ENCODE results near the gene TTC28.
"Not testable (repeated sequence)": the region's sequence is repeated elsewhere in the genome, so short reads cannot be mapped to it uniquely, and the experiment has no call there.

Gene TTC28

DNA sequence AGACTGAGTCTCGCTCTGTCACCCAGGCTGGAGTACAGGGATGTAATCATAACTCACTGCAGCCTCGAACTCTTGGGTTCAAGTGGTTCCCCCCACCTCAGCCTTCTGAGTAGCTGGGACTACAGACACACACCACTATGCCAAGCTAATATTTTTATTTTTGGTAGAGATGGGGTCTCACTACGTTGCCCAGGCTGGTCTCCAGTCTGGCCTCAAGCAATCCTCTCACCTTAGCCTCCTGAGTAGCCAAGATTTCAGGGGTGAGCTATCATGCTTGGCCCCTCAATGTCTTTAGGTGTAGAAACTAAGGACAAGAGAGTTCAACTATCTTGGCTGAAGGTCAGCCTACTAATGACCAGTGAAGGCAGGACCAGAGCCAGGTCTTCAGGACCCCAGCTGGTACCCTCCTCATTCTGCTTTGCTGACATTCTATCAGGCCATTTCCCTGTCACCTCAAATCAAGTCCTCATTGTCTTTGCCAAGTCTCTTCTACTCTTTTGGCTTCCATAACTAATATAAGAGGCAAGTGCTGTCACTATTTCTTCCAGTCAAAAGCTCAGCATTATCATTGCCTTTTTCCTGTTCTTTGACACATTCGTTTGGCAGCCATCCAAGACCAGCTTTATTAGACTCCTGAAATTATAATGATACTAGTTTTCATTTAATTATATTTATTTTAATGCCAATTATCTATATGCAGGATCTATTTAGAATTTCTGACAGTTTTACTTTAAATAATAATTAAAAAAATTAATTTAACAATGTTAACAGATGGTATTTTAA is 496.4 kb downstream of the TTC28 start:
- no peak for DNase-seq (ENCODE audit: low read depth)

DNA sequence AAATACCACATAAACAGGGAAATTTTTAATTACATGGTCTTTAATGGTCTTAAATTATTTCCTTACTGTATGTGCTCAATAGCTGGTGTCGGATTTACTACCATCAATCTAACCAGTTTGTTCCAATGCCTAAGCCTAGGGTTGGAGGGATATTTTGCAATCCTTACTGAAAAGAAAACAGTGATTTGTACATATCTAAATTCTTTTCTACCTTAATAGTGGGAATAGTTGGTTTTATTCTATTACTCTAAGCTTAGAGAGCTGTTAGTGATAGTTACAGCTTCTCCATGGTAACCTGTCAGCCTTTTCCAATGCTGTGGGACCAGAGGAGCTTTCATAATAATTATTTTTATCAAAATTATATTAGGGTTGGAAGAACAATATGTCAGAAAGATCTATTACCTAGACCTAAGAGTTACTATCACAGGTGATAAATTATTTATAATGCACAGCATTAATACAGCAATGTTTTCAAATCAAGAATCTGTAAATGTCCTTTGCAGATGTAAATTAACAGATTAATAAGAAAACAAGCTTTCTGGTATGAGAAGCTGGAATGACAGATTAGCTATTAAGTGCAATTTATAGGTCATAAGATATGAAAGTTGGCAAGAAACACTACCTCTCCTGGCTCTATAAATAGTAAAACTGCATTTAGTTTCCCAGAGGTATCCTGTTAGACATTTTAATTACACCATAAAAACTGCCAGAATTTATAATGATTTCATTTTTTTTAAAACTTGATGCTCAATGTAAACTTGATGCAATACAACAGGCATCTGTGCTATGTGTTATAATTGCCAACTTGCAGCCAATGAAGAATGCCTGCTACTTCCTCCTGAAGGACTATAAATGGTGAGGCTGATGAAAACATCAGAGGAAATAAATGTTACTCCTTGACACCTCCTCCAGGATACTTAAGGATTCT is 498.6 kb downstream of the TTC28 start:
- peak; percentile 1 for DNase-seq (ENCODE audit: low read depth)

DNA sequence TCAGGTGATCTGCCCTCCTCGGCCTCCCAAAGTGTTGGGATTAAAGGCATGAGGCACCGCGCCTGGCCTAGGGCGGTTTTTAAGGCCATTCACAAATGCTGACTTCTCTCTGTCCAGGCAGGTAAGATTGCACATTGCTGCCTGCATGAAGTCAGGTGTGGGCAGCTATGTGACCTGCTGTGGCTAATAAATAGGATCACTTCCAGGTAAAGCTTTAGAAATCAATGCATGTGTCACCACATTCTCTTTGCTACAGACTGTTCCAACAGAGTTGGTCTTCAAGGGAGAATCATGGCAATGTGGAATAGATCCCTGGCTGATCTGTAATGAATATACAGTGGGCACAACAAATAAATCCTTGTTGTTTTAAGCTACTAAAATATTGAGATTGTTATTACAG is 500.2 kb downstream of the TTC28 start:
- DNase-seq (ENCODE audit: low read depth), result no peak

DNA sequence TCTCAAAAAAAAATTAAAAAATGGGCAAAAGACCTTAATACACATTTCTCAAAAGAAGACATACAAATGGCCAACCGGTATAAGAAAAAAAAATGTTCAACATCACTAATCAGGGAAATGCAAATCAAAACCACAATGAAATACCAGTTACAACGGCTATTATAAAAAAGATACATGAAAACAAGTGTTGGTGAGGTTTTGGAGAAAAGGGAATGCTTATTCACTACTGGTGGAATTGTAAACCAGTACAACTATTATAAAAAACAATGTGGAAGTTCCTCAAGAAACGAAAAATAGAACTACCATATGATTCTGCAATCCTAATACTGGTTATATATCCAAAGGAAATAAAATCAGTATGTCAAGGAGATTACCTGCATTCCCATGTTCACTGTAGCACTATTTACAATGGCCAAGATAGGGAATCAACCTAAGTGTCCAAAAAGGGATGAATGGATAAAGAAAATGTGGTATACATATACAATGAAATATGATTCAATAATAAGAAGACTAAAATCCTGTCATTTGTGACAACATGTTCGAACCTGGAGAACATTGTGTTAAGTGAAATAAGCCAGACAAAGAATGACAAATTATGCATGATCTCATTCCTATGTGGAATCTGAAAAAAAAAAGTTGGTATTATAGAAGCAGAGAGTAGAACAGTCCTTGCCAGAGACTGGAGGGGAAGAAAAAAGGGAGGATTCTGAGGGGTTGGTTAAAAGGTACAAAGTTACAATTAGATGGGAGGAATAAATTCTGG is 503.7 kb downstream of the TTC28 start:
- no peak for DNase-seq (ENCODE audit: low read depth)

DNA sequence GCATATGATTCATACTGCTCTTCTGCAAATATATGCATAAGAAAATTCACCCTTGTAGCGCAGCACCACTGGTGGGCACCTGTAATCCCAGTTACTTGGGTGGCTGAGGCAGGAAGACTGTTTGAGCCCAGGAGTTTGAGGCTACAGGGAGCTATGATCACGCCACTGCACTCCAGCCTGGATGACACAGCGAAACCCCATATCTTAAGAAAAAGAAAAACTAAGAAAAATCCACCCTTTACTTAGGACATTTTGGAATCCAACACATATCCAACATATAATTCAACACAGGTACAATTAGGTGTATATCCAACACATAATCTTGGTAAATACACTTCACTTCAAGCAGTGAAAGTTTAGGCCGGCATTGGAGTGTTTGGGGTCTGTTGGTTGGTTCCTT is 505.1 kb downstream of the TTC28 start:
- DNase-seq (ENCODE audit: low read depth), result no peak

DNA sequence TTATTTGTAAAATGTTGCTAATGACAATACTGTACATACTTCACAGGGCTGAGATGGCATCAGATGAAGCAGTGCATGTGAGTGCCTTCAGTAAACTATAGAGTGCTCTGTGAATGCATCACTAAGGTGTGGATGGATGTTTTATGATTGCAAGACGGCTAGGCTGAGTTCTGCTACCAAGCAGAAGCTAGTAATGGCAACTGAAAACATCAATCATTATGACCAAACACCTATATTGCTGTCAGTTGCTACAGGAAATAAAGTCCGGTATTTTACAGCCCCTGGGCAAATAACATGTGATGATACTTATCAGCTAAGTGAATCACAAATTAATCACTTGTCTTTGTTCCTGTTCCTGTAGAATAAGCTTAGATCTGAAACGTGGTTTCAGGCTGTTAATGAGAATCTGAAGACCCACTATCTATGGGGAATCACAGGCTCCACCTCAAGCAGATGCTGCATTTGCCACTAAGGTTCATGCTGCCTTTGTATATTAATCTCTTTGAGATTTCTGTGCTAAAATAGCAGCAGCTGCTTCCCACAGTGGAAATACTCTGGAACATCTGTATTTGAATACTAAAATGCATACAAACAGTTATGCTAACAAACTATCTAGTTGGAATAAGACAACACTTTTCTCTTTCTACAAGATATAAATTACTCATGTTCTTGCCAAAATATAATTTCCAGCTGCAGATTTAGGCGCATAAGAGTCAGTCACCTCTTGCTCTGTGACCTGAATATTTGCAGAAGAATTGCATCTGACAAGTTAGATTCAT is 506.6 kb downstream of the TTC28 start:
- DNase-seq (ENCODE audit: low read depth), result no peak

DNA sequence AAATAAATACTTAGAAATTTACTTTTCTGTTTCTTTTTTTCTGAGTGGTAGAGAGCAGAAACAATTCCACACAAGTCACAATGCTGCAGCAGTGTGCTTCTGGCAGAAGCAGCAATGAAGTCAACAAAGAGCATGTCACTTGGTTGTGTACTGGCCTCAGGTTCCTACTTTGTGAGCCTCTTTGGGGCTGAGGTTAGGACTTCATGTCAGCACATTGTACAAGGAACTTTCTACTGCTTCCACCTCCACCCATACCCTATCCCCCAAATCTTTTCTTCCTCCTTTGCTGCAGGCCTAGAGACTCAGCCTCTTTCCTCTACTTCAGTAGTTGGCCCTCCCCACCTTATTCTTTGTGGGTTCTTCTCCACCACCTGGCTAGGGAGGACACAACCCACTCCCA is 507.9 kb downstream of the TTC28 start:
- DNase-seq (ENCODE audit: low read depth), result no peak

DNA sequence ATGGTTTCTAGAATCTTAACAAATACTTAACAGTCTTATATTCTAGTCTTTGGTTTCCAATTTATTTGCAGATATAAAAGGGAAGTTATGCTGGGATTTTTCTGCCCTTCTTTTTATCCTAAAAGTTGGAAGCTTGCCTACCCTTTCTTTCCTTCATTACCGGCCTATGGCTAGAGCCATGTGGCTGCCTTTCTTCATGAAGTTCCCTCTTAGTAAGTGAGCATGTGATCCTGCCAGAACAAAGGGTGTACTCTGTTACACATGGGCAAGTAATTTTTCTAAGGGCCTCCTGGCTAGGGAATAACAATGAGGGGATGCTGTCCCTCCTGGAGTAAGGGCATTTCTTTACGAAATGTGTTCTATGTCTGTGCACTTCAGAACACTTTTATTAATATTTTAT is 508.5 kb downstream of the TTC28 start:
- no peak for DNase-seq (ENCODE audit: low read depth)

DNA sequence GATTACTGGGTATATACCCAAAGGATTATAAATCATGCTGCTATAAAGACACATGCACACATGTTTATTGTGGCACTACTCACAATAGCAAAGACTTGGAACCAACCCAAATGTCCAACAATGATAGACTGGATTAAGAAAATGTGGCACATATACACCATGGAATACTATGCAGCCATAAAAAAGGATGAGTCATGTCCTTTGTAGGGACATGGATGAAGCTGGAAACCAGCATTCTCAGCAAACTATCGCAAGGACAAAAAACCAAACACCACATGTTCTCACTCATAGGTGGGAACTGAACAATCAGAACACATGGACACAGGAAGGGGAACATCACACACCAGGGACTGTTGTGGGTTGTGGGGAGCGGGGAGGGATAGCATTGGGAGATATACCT is 510.3 kb downstream of the TTC28 start:
- not testable (repeated sequence) for DNase-seq (ENCODE audit: low read depth)

DNA sequence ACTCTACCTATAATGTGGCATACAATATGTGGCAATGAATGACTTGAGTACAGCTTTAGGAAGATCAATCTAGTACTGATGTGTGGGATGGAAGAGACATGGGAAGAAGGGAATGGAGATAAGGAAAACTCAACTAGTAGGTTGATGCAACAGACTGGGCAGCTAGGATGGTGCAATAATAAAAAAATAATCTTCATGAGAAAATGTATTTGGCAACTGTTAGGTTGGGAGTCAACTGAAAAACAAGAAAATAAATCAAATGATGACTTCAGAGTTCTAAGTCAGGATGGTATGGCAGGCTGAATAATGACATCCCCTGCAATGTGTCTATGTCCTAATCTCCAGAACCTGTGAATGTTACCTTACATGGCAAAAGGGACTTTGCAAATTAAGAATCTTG is 523.8 kb downstream of the TTC28 start:
- no peak for DNase-seq (ENCODE audit: low read depth)

DNA sequence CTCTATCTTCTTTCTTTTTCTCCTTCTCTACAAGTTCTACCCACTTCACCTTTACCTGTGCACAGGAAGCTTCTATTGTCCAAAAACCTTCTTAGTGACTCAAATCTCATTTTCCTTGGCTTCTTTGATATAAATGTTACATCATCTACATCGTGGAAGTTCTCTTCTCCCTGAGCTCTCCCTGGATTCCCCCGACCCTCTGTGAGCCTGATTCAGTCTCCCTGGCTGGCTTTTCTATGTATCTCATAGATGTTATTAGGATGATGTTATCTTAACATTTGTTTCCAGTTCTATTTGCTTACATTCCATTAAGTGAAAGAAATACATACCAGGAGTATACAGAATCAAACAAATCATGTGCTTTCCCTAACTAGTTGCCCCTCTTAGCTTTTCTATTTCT is 524.8 kb downstream of the TTC28 start:
- no peak for DNase-seq (ENCODE audit: low read depth)

DNA sequence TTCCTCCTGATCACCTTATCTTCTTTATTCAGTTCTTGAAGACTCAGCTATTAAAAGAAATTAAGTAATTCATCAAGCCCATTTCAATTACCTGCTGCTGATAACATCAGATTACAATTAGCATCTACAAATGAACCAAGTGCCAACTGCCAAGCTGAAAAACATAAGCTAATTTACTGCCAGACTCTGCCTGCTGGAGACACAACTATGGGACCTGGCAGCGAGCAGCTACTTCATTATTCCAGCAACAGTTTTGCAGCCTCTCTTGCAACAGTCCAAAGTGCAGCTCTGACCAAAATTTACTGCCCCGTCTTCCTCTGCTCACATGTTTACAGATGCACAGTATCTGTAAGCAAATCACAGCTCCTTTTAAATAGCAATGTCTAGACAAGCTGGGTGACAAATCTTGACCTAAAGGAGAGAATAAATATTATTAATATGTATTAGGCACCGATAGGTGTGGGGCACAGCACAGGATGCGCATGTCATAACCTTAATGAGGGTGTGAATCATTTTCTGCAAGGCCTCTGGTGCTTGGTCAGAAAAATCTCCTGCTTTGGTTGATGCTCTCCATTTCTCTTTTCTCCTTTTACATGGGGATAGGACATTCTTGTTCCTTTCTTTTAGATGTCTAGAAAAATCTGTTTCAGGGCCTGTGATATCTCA is 528.4 kb downstream of the TTC28 start:
- DNase-seq (ENCODE audit: low read depth), result no peak

DNA sequence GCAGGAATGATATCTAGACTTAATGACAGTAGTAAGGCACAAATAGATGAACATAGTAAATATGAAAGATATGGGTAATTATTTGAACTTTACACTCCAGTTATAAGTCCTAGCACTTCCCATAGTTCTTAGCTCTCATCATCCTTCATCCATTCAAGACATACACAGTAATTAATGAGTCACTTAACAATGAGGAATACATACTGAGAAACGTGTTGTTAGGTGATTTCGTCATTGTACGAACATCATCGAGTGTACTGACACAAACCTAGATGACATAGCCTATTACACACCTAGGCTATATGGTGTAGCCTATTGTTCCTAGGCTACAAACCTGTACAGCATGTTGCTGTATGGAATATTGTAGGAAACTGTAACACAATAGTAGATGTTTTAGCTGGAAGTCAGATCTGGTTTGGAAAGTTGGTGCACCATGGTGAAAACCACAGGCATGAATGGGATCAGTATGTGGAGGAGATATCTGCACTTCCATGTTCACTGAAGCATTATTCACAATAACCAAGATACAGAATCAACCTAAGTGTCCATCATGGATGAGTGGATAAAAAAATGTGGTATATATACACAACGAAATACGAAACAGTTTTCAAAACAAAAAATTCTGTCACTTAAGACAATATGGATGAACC is 530.7 kb downstream of the TTC28 start:
- no peak for DNase-seq (ENCODE audit: low read depth)

DNA sequence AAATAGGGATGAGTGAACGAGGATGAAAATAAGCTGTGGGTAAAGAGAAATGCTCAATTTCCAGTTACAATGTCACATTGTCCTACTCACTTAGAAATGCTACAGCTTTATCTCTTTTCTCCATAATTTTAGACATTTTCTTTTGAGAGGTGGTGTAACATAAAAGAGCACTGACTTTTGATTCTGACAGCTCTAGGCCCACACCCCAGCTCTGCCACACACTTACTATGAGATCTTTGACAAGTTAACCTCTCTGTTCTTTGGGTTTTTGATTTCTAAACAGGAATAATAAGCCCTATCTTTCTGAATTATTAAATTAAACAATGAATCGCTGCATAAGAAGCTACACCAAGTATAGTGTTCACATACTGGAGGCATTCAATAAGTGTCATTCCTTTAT is 532.2 kb downstream of the TTC28 start:
- no peak for DNase-seq (ENCODE audit: low read depth)

DNA sequence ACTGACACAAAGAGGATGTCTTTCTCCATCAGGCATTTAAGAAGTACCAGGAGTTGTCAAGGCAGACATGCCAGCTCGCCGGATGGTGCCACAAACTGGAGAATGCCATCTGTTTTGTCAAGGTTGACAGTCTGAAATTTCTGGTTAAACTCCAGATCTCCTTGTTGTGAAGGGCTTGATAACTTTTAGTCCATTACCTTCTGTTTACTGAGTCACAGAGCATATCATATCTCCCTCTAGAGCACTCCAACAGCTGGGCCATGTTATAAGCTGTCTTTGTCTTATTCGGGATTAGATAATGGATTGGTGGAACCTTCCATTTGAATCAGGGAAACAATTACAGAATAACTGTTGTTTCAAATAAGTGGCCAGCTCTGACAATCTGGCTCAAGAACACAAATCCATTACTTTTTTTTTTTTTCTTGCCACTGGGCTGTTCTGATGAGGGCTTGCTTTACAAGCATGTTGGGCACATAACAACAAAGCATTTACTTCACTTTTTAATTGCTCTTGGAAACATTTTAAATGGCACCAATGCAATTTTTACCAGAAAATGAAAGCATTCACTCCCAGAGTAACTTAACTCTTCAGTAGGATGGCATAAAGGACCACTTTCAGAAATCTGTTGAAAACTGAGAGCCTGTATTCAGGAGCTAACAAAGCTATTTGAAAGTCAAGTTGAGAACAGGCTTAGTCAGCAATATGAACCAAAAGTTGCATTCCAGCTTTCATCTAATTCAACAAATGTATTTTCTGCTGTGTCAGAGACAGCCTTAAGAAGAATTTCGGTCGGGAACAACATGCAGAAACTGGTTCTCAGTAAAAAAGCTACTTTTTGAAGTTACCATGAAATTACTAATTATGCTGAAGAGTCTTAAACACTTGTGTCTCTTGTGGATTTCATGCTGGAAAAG is 533.0 kb downstream of the TTC28 start:
- DNase-seq (ENCODE audit: low read depth), result no peak

DNA sequence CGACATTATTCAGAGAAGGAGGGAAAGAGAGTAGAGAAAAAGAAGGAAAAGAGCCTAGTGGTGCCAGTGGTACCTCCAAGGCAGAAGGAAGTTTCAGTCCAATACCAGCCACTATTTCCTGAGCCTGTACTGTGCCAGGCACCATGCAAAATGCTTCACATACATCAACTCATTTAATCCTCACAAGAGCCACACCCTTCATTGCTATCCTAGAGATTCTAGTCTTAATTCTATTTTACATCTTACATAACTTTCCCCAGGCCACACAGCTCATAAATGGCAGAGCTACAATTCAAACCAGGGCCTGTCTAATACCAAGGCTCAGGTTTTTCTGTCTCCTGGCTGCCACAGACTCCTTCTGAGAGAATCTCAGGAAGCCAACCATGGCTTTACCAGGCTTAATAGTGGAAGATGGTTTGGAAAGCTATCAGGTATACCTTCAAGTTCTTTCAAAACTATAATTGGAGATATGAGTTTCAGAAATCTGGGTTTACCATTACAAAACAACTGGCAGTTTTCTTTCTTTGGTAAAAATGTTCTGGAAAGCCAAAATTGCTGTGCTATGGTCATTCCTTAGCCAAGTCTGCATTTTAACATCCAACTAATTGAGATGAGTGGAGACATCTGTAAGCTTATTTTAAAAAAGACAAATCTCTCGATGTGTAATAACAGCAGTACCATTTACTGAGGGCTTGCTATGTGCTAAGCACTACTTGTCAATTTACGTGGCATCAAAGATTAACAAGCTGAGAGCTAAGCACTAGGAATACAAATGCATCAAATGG is 535.5 kb downstream of the TTC28 start:
- no peak for DNase-seq (ENCODE audit: low read depth)

DNA sequence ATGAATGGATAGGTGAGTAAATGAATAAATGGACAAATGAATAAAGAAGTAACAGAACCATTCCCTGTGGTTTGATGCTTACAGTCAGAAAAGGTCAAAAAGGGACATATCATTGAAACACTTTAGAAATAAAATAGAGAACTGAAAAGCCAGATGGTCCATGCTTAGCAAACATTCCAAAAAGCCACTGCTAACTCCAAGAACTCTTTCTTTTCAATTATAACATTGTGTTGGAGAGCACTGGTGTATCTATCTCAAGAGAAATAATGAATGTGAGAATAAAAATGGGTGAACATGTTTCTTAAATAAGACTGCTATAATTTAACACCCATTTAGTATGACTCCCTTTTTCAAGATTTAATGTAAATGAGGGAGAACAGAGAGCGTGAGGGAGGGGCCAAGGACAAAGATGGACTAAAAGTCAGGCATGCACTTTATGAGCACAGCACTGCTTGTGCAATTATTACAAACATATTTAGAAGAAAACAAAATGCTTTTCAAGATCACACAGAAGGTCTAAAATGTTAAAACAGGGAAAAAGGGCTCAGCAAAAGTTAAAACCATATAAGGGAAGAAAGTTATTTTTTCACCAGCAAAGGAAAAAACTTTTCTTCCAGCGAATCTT is 536.3 kb downstream of the TTC28 start:
- no peak for DNase-seq (ENCODE audit: low read depth)

DNA sequence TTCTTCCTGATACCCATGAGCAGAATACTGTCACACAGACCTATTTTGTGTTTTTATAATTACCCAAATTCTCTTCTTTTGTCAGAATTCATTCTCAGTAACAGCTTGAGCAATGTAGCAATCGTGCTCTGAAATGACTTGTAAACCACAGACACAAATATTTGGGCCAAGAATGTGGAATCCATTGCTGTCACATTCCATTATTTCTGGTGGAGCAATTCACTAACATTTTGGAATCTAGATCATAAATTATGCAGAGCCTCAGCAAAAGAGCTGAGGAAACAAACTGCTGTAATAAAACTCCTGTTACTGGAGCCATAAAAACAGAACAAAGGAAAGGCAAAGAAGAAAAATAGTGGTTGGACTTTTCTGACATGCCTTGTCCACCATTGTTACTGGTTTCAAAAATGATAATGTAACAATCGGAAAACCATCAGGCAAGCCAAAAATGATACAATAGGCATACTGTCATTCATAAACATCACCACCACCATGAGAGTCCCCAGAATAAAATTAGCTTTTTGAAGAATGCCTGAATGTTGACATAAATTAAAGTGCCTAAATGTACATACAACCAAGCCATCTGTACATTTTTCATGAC is 537.2 kb downstream of the TTC28 start:
- peak; percentile 83 for DNase-seq (ENCODE audit: low read depth)
